ENCODE results near the gene ITGB4. TPM values are rescaled to one million over a fixed set of nuclear protein-coding genes. Genes with fewer than 3 reads are reported as not detected.

ITGB4 gene
- total RNA-seq, 1 experiment from 2014 or later: 0.15 TPM

GRCh38 chr17:75785016-75785890 is 64.0 kb downstream of the ITGB4 start:
- DNase-seq (ENCODE audit: low spot score): peak; percentile 92

GRCh38 chr17:75791254-75791653 is 70.0 kb downstream of the ITGB4 start:
- DNase-seq (ENCODE audit: low spot score): no peak

- no peak for DNase-seq (ENCODE audit: low spot score)
These were observed 72.2 kb downstream of the ITGB4 start for GRCh38 chr17:75793460-75793859.

GRCh38 chr17:75795820-75796607 is 74.8 kb downstream of the ITGB4 start:
- no peak for DNase-seq (ENCODE audit: low spot score)

- DNase-seq (ENCODE audit: low spot score): no peak
These were observed 78.1 kb downstream of the ITGB4 start for GRCh38 chr17:75799402-75799801.

- no peak for DNase-seq (ENCODE audit: low spot score)
These were observed 82.6 kb downstream of the ITGB4 start for GRCh38 chr17:75803883-75804282.

- no peak for DNase-seq (ENCODE audit: low spot score)
These were observed 85.7 kb downstream of the ITGB4 start for GRCh38 chr17:75806822-75807500.

Other genes with a start within 250 kb of the ITGB4 start
- gene CASKIN2, start 205.9 kb upstream of the ITGB4 start, total RNA-seq (2014; rRNA removed; shearing (Covaris generic)): 5.4 and 8.3 TPM in 2 replicates
- 24.1 and 28.6 TPM in 2 replicates for gene TSEN54, start 204.9 kb upstream of the ITGB4 start, total RNA-seq (2014; rRNA removed; shearing (Covaris generic))
- 7.8 and 13.0 TPM in 2 replicates for gene LLGL2, start 195.8 kb upstream of the ITGB4 start, total RNA-seq (2014; rRNA removed; shearing (Covaris generic))
- 0.02 and 1.1 TPM in 2 replicates for gene MYO15B, start 133.7 kb upstream of the ITGB4 start, total RNA-seq (2014; rRNA removed; shearing (Covaris generic))
- gene SMIM5, start 88.0 kb upstream of the ITGB4 start, total RNA-seq (2014; rRNA removed; shearing (Covaris generic)): not detected in 2 replicates
- 6.4 and 14.3 TPM in 2 replicates for gene RECQL5, start 54.3 kb upstream of the ITGB4 start, total RNA-seq (2014; rRNA removed; shearing (Covaris generic))
- 107 and 135 TPM in 2 replicates for gene SAP30BP, start 54.1 kb upstream of the ITGB4 start, total RNA-seq (2014; rRNA removed; shearing (Covaris generic))
- gene GALK1, start 43.7 kb downstream of the ITGB4 start, total RNA-seq (2014; rRNA removed; shearing (Covaris generic)): 46.3 and 51.7 TPM in 2 replicates
- 24.0 and 29.6 TPM in 2 replicates for gene UNK, start 63.3 kb downstream of the ITGB4 start, total RNA-seq (2014; rRNA removed; shearing (Covaris generic))
- gene UNC13D, start 122.9 kb downstream of the ITGB4 start, total RNA-seq (2014; rRNA removed; shearing (Covaris generic)): 1.9 and 2.9 TPM in 2 replicates
- 14.8 and 26.3 TPM in 2 replicates for gene WBP2, start 133.9 kb downstream of the ITGB4 start, total RNA-seq (2014; rRNA removed; shearing (Covaris generic))
- gene TRIM47, start 157.1 kb downstream of the ITGB4 start, total RNA-seq (2014; rRNA removed; shearing (Covaris generic)): 12.9 and 13.5 TPM in 2 replicates
- gene TRIM65, start 175.5 kb downstream of the ITGB4 start, total RNA-seq (2014; rRNA removed; shearing (Covaris generic)): 8.4 and 10.5 TPM in 2 replicates
- 39.1 and 54.0 TPM in 2 replicates for gene MRPL38, start 183.4 kb downstream of the ITGB4 start, total RNA-seq (2014; rRNA removed; shearing (Covaris generic))
- gene FBF1, start 219.6 kb downstream of the ITGB4 start, total RNA-seq (2014; rRNA removed; shearing (Covaris generic)): 11.2 and 11.8 TPM in 2 replicates